NB4 (cell line): ENCODE measurements around the gene RIOK1.

Source experiments
- DNase-seq: peaks from one replicate; pipeline ENCODE4 v3.0.0; 2010; ENCODE audit warnings: low read depth
- H3K4me3 ChIP-seq: one replicate; pipeline ENCODE4 v1.5.1; 2011; ENCODE audit warnings: mild to moderate bottlenecking, low read depth, low read length, moderate library complexity
- CTCF ChIP-seq: IDR thresholded peaks from one replicate; pipeline ENCODE4 v1.5.1; 2012; ENCODE audit warnings: low read depth, low read length
- MAX ChIP-seq: IDR thresholded peaks from 2 replicates; pipeline ENCODE4 v1.6.1; 2011; ENCODE audit warnings: low read depth, low read length
- MYC ChIP-seq: IDR thresholded peaks from 2 replicates; pipeline ENCODE4 v1.6.1; 2011; ENCODE audit warnings: low read depth, low read length
- POLR2A ChIP-seq: IDR thresholded peaks from 2 replicates; pipeline ENCODE4 v1.6.1; 2011; ENCODE audit warnings: mild to moderate bottlenecking; ENCODE audit not compliant: insufficient read length; ENCODE audit errors: extremely low read depth

The RIOK1 gene

GRCh38 chr6:7461416-7461815 lies 71.8 kb downstream of the RIOK1 start:
- TF ChIP-seq CTCF (no peak), MAX (no peak), POLR2A (no peak), MYC (no peak)
- H3K4me3 ChIP-seq: no peak overlapping the region
- no peak for DNase-seq

- no peak for TF ChIP-seq MAX
- TF ChIP-seq POLR2A: no peak
- TF ChIP-seq CTCF: no peak
- no peak for TF ChIP-seq MYC
- H3K4me3 ChIP-seq: no peak overlapping the region
- no peak for DNase-seq
Observed at GRCh38 chr6:7463785-7464184, 74.2 kb downstream of the RIOK1 start.

- H3K4me3 ChIP-seq: no peak overlapping the region
- DNase-seq: no peak
- TF ChIP-seq CTCF: no peak
- no peak for TF ChIP-seq MAX
- TF ChIP-seq MYC: no peak
- no peak for TF ChIP-seq POLR2A
Observed at GRCh38 chr6:7467007-7467897, 77.6 kb downstream of the RIOK1 start.
